Heart left ventricle (tissue), 16 donors: ENCODE data around the gene RACGAP1. TPM values are rescaled to one million over a fixed set of nuclear protein-coding genes. Genes with fewer than 3 reads are reported as not detected.

ENCODE experiments used
- ATAC-seq, 4 donors: fragments of 200-7000 bp; cut with Tn5 transposase; one replicate each; pipeline ENCODE4 v1.9.1; 2020 to 2022; ENCODE audit warnings: moderate library complexity in 4 of 4, mild to moderate bottlenecking in 3 of 4, moderate number of reproducible peaks in 1 of 4
- DNase-seq, 5 donors: peaks; one replicate each; pipeline ENCODE4 v3.0.0-alpha.2; 2020
- H3K27ac ChIP-seq, 12 donors: fragments of 200-600 bp; sonication (generic) in 4 of 12; one replicate each; pipeline versions ENCODE4 v1.5.0 to v1.8.0; 2016 to 2022; ENCODE audit warnings: mild to moderate bottlenecking in 2 of 12
- H3K27me3 ChIP-seq, 9 donors: fragments of 200-600 bp; sonication (generic) in 2 of 9; one replicate each; pipeline versions ENCODE4 v1.5.1 to v1.8.0; 2016 to 2022; ENCODE audit warnings: mild to moderate bottlenecking in 3 of 9
- H3K36me3 ChIP-seq, 9 donors: fragments of 200-600 bp; sonication (generic) in 2 of 9; one replicate each; pipeline versions ENCODE4 v1.5.0 to v1.8.0; 2018 to 2022; ENCODE audit warnings: mild to moderate bottlenecking in 2 of 9
- H3K4me1 ChIP-seq, 12 donors: fragments of 200-600 bp; sonication (generic) in 4 of 12; one replicate each; pipeline versions ENCODE4 v1.5.0 to v1.8.0; 2016 to 2022; ENCODE audit warnings: mild to moderate bottlenecking in 3 of 12
- H3K4me3 ChIP-seq, 12 donors: fragments of 200-600 bp; sonication (generic) in 4 of 12; one replicate each; pipeline versions ENCODE4 v1.5.0 to v1.8.0; 2017 to 2022; ENCODE audit warnings: mild to moderate bottlenecking in 9 of 12, moderate library complexity in 4 of 12
- H3K9me3 ChIP-seq, 12 donors: fragments of 200-600 bp; sonication (generic) in 4 of 12; one replicate each; pipeline versions ENCODE4 v1.5.0 to v1.8.0; 2016 to 2022; ENCODE audit warnings: mild to moderate bottlenecking in 1 of 12
- POLR2A ChIP-seq, 2 donors: fragments of 450-650 bp; IDR thresholded peaks; one replicate each; pipeline ENCODE4 v1.6.1; 2017; ENCODE audit warnings: antibody characterized with exemption in 2 of 2, mild to moderate bottlenecking in 2 of 2, moderate library complexity in 2 of 2
- WGBS, 4 donors: extraction: QIAGEN DNeasy Blood & Tissue Kit in 2 of 4; methylation state at CpG; one replicate each; pipeline versions ENCODE4 v1.1.5 to v1.1.7; 2013 to 2018; 5-methylcytosine and 5-hydroxymethylcytosine counted together
- intact Hi-C, 10 donors: fragments of 100-400 bp; cut with DNase I; formaldehyde crosslinking; loops; one replicate each; pipeline versions ENCODE4 v1.11.1 to v1.14.2; 2022
- polyA plus RNA-seq, 2 donors: library from polyadenylated mRNA; stranded (reverse); fragments of 200-250 nt; gene quantifications; one replicate each; pipeline ENCODE4 v1.2.3, GENCODE V29; 2013
- total RNA-seq, 9 donors: library from RNA; depleted of rRNA in 2 of 9; stranded (reverse); fragments of >200 nt in 2 of 9; fragmentation: NEBNext Ultra II Directional in 3 of 9; extraction: Animal tissue kit (Norgen Biotek cat#: 25700) in 3 of 9; gene quantifications; one replicate each; pipeline versions ENCODE4 v1.1.0 to v1.2.4, GENCODE V29; 2016 to 2023
- TF ChIP-seq, protein P1 (sequence below), 12 donors: fragments of 200-600 bp; sonication (generic) in 4 of 12; IDR thresholded peaks; one replicate each; pipeline versions ENCODE4 v1.5.0 to v1.8.0; 2018 to 2022; ENCODE audit warnings: antibody characterized with exemption in 12 of 12, mild to moderate bottlenecking in 5 of 12
- donor health status: ischemic (EF 13 %, LVEDD 7.1; RV severe dilation, severe dysfunction).
- donor health status: healthy with polysubstance abuse.
- donor health status: DM: no; HTN: yes; CAD: no.
- donor health status: DM: no; HTN: no; CAD: no.
- donor health status: ischemic (EF 25% LVEDD 6.9; RV normal size, moderate dysfunction).
- donor health status: ischemic (EF 25% LVEDD 5.7; RV mildly dilated, moderate dysfunction).
- donor health status: healthy.
- donor health status: DM: yes; HTN: yes; CAD: no.
- donor health status: ischemic (EF 35%, LVEDD 5.7; RV mildly dilated, moderate dysfunction).
- donor health status: nonischemic (EF 11% LVEDD 7.7; RV severe dilation, severe dysfunction).
- donor health status: DM: yes; HTN: yes; CAD: no.
- donor health status: PGD.
- donor health status: ischemic (EF 29% LVEDD 5.4; RV normal size, mild dysfunction).
- donor health status: nonischemic (EF 23%, LVEDD 6.1; RV moderate dilation, normal function).

RACGAP1 gene
- total and polyA plus RNA-seq, 11 donors = 0.91 to 17.8 (median 5.2) TPM

GRCh38 chr12:50072198-50072907 is 47.1 kb upstream of the RACGAP1 start:
- Histone ChIP-seq H3K4me3 (no peak overlapping the region), H3K36me3 (no peaks in the 10 kb centered on the region), H3K27me3 (no peaks in the 10 kb centered on the region), H3K9me3 (no peaks in the 10 kb centered on the region), H3K4me1 (peaks cover 0 to 13% (median 3%) of the 10 kb centered on the region in 12 donors), H3K27ac (no peak overlapping the region)
- WGBS, 4 donors = 73 to 78% (median 76%) methylated on average over 10 of the region's 10 CpGs
- no peak for DNase-seq
- no peak for TF ChIP-seq POLR2A (IDR thresholded peaks at IDR 0.05)
- TF ChIP-seq, protein P1, sequence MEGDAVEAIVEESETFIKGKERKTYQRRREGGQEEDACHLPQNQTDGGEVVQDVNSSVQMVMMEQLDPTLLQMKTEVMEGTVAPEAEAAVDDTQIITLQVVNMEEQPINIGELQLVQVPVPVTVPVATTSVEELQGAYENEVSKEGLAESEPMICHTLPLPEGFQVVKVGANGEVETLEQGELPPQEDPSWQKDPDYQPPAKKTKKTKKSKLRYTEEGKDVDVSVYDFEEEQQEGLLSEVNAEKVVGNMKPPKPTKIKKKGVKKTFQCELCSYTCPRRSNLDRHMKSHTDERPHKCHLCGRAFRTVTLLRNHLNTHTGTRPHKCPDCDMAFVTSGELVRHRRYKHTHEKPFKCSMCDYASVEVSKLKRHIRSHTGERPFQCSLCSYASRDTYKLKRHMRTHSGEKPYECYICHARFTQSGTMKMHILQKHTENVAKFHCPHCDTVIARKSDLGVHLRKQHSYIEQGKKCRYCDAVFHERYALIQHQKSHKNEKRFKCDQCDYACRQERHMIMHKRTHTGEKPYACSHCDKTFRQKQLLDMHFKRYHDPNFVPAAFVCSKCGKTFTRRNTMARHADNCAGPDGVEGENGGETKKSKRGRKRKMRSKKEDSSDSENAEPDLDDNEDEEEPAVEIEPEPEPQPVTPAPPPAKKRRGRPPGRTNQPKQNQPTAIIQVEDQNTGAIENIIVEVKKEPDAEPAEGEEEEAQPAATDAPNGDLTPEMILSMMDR (IDR thresholded peaks at IDR 0.05) = no peak
- ATAC-seq = no peak
- intact Hi-C loops = loop anchor here in 9 of 10 donors (5.0 to 10.0 kb wide), 7 partner anchors 35 to 332 kb away; partner anchors contain the start of gene LARP4 (in 1 of the 9)

DNA sequence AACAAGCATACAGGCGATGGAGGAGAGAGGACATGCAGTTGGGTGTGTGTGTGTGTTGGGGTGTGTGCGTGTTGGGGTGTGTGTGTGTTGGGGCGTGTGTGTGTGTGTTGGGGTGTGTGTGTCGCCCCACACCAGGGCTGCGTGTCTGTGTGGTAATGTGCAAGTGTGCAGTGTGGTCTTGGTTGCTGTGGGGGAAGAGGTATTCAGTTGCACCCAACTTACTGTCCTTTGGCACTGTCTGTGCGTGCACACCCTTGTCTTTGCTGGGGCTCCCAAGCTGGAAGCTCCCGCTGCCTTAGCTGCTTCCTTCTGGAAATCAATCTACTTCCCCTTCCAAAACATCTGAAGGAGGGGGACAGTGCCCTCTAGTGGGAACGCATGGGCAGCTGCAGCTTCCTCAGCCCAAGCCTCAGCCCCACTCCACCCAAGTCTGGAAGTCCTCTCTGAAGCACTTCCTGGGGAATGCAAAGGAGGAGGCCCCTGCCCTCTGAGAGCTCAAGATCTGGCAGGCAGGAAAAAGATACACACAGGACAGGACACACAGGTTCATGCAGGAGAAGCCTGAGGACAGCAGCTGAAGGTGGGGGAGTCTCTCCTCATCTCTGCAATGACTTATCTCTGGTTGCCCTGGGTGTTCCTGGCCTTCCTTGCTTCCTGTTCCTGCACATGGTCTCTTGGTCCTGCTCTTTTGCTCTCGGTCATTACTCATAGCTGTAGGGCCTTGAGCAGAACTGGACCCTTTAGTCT is 45.2 kb upstream of the RACGAP1 start:
- H3K27ac ChIP-seq = peak overlapping the region in 3 of 12 donors; percentile 8 to 39 (median 14)
- intact Hi-C loops = loop anchor here (1.0 to 10.0 kb wide), 9 partner anchors 31 to 334 kb away; partner anchors contain the start of gene LARP4 (in 1 of the 10)
- H3K4me1 ChIP-seq = peaks cover 0 to 15% (median 3%) of the 10 kb centered on the region in 12 donors
- 42 to 52% (median 47%) methylated on average over 8 to 9 of the region's 9 CpGs for WGBS, 4 donors
- peak; percentile 66 to 80 (median 76) for ATAC-seq
- no peak for TF ChIP-seq POLR2A (IDR thresholded peaks at IDR 0.05)
- TF ChIP-seq, protein P1 (IDR thresholded peaks at IDR 0.05) = peak; percentile 90 to 96 (median 93)
- H3K36me3 ChIP-seq = no peaks in the 10 kb centered on the region
- no peaks in the 10 kb centered on the region for H3K9me3 ChIP-seq
- H3K4me3 ChIP-seq = no peak overlapping the region
- no peaks in the 10 kb centered on the region for H3K27me3 ChIP-seq
- peak; percentile 81 to 85 (median 82) for DNase-seq

- ATAC-seq (no peak), DNase-seq (no peak)
- Histone ChIP-seq H3K27me3 (no peaks in the 10 kb centered on the region), H3K27ac (no peak overlapping the region), H3K36me3 (no peaks in the 10 kb centered on the region), H3K4me3 (no peak overlapping the region), H3K9me3 (no peaks in the 10 kb centered on the region), H3K4me1 (peaks cover 0 to 13% (median 2%) of the 10 kb centered on the region in 12 donors)
- TF ChIP-seq, protein P1 (IDR thresholded peaks at IDR 0.05) = no peak
- no peak for TF ChIP-seq POLR2A (IDR thresholded peaks at IDR 0.05)
- 95 to 98% (median 98%) methylated on average over 3 of the region's 3 CpGs for WGBS, 4 donors
- intact Hi-C loops = loop anchor here in 2 of 10 donors (1.0 to 10.0 kb wide), 2 partner anchors 101 to 305 kb away; no protein-coding TSS in a partner anchor
These were observed 44.2 kb upstream of the RACGAP1 start for GRCh38 chr12:50069539-50069938.

GRCh38 chr12:50069069-50069468 is 43.8 kb upstream of the RACGAP1 start:
- Histone ChIP-seq H3K27ac (no peak overlapping the region), H3K9me3 (no peaks in the 10 kb centered on the region)
- intact Hi-C loops = loop anchor here in 2 of 10 donors (1.0 to 10.0 kb wide), 2 partner anchors 101 to 304 kb away; no protein-coding TSS in a partner anchor

More at GRCh38 chr12:50069069-50069468, 43.8 kb upstream of the RACGAP1 start:
- ATAC-seq = no peak
- Histone ChIP-seq H3K36me3 (no peaks in the 10 kb centered on the region), H3K27me3 (no peaks in the 10 kb centered on the region), H3K4me1 (peaks cover 0 to 13% (median 2%) of the 10 kb centered on the region in 12 donors), H3K4me3 (no peak overlapping the region)
- no peak for TF ChIP-seq POLR2A (IDR thresholded peaks at IDR 0.05)
- TF ChIP-seq, protein P1 (IDR thresholded peaks at IDR 0.05) = no peak
- WGBS, 4 donors = 96 to 97% (median 97%) methylated on average over 5 of the region's 5 CpGs
- DNase-seq = no peak
